ENCODE measurements around the gene NFE2L2.

GRCh38 chr2:177262092-177262491 lies 2.4 kb downstream of the NFE2L2 start:
- TF ChIP-seq, protein P1, sequence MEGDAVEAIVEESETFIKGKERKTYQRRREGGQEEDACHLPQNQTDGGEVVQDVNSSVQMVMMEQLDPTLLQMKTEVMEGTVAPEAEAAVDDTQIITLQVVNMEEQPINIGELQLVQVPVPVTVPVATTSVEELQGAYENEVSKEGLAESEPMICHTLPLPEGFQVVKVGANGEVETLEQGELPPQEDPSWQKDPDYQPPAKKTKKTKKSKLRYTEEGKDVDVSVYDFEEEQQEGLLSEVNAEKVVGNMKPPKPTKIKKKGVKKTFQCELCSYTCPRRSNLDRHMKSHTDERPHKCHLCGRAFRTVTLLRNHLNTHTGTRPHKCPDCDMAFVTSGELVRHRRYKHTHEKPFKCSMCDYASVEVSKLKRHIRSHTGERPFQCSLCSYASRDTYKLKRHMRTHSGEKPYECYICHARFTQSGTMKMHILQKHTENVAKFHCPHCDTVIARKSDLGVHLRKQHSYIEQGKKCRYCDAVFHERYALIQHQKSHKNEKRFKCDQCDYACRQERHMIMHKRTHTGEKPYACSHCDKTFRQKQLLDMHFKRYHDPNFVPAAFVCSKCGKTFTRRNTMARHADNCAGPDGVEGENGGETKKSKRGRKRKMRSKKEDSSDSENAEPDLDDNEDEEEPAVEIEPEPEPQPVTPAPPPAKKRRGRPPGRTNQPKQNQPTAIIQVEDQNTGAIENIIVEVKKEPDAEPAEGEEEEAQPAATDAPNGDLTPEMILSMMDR (IDR thresholded peaks at IDR 0.05) = no peak
- no peak for TF ChIP-seq SIN3A (IDR thresholded peaks at IDR 0.05; ENCODE audit: borderline replicate concordance, insufficient read depth, low read depth, low read length)
- TF ChIP-seq TCF7L2 (IDR thresholded peaks at IDR 0.05; ENCODE audit: low read depth, low read length) = no peak
- no peak for TF ChIP-seq POLR2AphosphoS5 (IDR thresholded peaks at IDR 0.05; ENCODE audit: low read depth, low read length)

Data from Panc1 (cell line).